ENCODE data around the gene GPR146. TPM values are rescaled to one million over a fixed set of nuclear protein-coding genes. Genes with fewer than 3 reads are reported as not detected.
"Not testable (repeated sequence)": the region's sequence is repeated elsewhere in the genome, so short reads cannot be mapped to it uniquely, and the experiment has no call there.

Gene GPR146
- total RNA-seq, 6 experiments from 2014 or later, result 13.3 to 45.3 (median 22.8) TPM

GRCh38 chr7:1068619-1069018, 24.3 kb downstream of the GPR146 start:
- H3K9me3 ChIP-seq, result no peaks in the 10 kb centered on the region
- no peak overlapping the region for H3K4me3 ChIP-seq
- no peak for TF ChIP-seq POLR2A (IDR thresholded peaks at IDR 0.05)
- TF ChIP-seq, protein P1, sequence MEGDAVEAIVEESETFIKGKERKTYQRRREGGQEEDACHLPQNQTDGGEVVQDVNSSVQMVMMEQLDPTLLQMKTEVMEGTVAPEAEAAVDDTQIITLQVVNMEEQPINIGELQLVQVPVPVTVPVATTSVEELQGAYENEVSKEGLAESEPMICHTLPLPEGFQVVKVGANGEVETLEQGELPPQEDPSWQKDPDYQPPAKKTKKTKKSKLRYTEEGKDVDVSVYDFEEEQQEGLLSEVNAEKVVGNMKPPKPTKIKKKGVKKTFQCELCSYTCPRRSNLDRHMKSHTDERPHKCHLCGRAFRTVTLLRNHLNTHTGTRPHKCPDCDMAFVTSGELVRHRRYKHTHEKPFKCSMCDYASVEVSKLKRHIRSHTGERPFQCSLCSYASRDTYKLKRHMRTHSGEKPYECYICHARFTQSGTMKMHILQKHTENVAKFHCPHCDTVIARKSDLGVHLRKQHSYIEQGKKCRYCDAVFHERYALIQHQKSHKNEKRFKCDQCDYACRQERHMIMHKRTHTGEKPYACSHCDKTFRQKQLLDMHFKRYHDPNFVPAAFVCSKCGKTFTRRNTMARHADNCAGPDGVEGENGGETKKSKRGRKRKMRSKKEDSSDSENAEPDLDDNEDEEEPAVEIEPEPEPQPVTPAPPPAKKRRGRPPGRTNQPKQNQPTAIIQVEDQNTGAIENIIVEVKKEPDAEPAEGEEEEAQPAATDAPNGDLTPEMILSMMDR (IDR thresholded peaks at IDR 0.05), result no peak
- DNase-seq (no peak), ATAC-seq (no peak)
- intact Hi-C loops (cut with DNase I), result no loop called here
- 55% methylated on average over 9 of the region's 11 CpGs for WGBS (ENCODE audit: insufficient coverage, low coverage, low lambda C conversion rate, missing lambda C conversion rate)
- no peaks in the 10 kb centered on the region for H3K27me3 ChIP-seq
- H3K27ac ChIP-seq, result no peak overlapping the region
- H3K36me3 ChIP-seq, result no peaks in the 10 kb centered on the region
- peaks cover 0 to 6% (median 0%) of the 10 kb centered on the region in 4 donors for H3K4me1 ChIP-seq

- ATAC-seq (no peak), DNase-seq (no peak)
- no peaks in the 10 kb centered on the region for H3K36me3 ChIP-seq
- intact Hi-C loops (cut with DNase I), result no loop called here
- 95% methylated on average over 24 of the region's 42 CpGs for WGBS (ENCODE audit: insufficient coverage, low coverage, low lambda C conversion rate, missing lambda C conversion rate)
- no peak overlapping the region for H3K27ac ChIP-seq
- H3K4me1 ChIP-seq, result peaks cover 0 to 3% (median 0%) of the 10 kb centered on the region in 4 donors
- no peak overlapping the region for H3K4me3 ChIP-seq
- no peaks in the 10 kb centered on the region for H3K27me3 ChIP-seq
- no peak for TF ChIP-seq POLR2A (IDR thresholded peaks at IDR 0.05)
- TF ChIP-seq, protein P1 (IDR thresholded peaks at IDR 0.05), result no peak
- H3K9me3 ChIP-seq, result no peaks in the 10 kb centered on the region
Measured at GRCh38 chr7:1070544-1071011, 26.2 kb downstream of the GPR146 start.

DNA sequence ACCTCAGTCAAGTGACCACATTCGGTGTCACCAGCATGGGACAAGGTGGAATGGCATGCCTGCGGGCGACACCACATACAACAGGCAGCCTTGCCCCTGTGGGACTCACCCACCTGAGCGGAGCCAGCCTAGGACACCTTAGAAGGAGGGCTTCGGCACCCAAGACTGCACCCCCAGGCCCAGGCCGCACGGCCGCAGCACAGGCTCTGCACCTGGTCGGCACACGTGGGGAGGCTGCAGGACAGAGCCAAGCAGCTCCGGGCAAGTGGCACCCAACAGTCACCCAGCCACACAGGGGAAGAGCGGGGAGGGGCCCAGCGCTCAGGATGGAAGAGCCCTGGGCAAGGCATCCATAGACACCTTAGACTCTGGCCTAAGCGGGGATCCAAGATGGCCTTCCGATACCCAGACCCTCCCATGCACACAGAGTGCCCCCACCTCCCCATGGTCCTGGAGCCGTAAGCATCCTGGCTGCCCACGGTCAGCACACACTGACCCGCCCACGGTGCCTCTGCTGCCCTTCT, 27.4 kb downstream of the GPR146 start:
- Histone ChIP-seq H3K27me3 (no peaks in the 10 kb centered on the region), H3K27ac (no peak overlapping the region), H3K9me3 (no peaks in the 10 kb centered on the region), H3K4me3 (no peak overlapping the region), H3K4me1 (no peaks in the 10 kb centered on the region), H3K36me3 (no peaks in the 10 kb centered on the region)
- DNase-seq (no peak), ATAC-seq (peak in 1 of 4 donors; percentile 17)
- TF ChIP-seq, protein P1 (IDR thresholded peaks at IDR 0.05), result no peak
- TF ChIP-seq POLR2A (IDR thresholded peaks at IDR 0.05), result no peak
- intact Hi-C loops (cut with DNase I), result no loop called here
- 80% methylated on average over 2 of the region's 19 CpGs for WGBS (ENCODE audit: insufficient coverage, low coverage, low lambda C conversion rate, missing lambda C conversion rate)

DNA sequence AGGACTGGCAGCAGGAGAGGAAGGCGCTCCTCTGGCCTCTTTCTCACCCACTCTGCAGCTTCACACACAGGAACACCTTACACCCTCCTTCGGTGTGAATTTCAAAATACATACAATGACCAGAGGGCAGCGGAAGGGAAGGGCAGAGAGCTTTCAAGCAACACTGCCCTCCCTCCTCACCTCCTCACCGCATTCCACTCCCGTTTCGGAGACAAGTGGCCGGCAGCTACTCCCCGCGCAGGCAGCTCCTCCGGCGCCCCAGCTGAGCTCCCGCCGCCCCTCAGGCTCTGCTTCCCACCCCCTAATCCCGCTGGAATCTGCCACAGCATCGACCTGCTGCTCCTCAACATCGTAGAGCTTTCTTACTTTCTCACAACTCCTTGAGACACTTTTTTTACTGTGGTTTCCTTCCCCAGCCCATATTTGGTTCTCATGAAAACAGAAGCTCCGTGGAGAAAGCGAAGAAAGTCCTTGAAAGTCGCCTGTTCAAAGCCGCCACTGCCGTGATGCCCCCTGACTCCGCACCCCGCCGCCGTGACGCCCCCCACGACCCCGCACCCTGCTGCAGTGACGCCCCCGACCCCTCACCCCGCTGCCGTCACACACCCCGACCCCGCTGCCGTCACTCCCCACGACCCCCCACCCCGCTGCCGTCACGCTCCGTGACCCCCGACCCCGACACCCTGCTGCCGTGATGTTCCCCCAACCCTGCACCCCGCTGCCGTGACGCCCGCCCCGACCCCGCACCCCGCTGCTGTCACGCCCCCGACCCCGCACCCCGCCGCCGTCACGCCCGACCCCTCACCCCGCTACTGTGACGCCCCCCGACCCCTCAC, 29.0 kb downstream of the GPR146 start:
- H3K4me1 ChIP-seq, result no peaks in the 10 kb centered on the region
- no peak overlapping the region for H3K4me3 ChIP-seq
- DNase-seq (no peak), ATAC-seq (no peak)
- no peaks in the 10 kb centered on the region for H3K27me3 ChIP-seq
- intact Hi-C loops (cut with DNase I), result no loop called here
- TF ChIP-seq, protein P1 (IDR thresholded peaks at IDR 0.05), result no peak
- TF ChIP-seq POLR2A (IDR thresholded peaks at IDR 0.05), result no peak
- H3K9me3 ChIP-seq, result no peaks in the 10 kb centered on the region
- H3K36me3 ChIP-seq, result no peaks in the 10 kb centered on the region
- 83% methylated on average over 48 of the region's 61 CpGs for WGBS (ENCODE audit: insufficient coverage, low coverage, low lambda C conversion rate, missing lambda C conversion rate)
- H3K27ac ChIP-seq, result no peak overlapping the region

DNA sequence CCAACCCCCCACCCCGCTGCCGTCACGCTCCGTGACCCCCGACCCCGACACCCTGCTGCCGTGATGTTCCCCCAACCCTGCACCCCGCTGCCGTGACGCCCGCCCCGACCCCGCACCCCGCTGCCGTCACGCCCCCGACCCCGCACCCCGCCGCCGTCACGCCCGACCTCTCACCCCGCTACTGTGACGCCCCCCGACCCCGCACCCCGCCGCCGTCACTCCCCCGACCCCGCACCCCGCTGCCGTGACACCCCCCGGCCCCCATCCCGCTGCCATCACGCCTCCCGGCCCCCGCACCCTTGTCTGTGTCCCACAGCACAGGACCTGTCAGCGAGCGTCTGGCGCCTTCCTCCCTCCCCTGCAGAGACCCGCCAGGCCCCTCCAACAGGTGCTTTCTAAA, 29.7 kb downstream of the GPR146 start:
- WGBS (ENCODE audit: insufficient coverage, low coverage, low lambda C conversion rate, missing lambda C conversion rate), result 91% methylated on average over 41 of the region's 43 CpGs
- ATAC-seq; H3K4me1 ChIP-seq; DNase-seq; H3K9me3 ChIP-seq; intact Hi-C loops (cut with DNase I); H3K27ac ChIP-seq; H3K4me3 ChIP-seq; H3K27me3 ChIP-seq; H3K36me3 ChIP-seq: not testable (repeated sequence)

All from right lobe of liver (tissue), 6 donors.